Cerebellar nuclear complex (tissue), 1 donor: ENCODE measurements around the gene SYT1.

ENCODE experiments used
- DNase-seq, 2 experiments: peaks; one replicate each; lab custom pipeline; 2025; lab: John Stamatoyannopoulos, UW

The SYT1 gene

GRCh38 chr12:79056775-79057174 is 192.2 kb downstream of the SYT1 start:
- DNase-seq: no peak

- DNase-seq: no peak
Observed at GRCh38 chr12:79057540-79057939, 193.0 kb downstream of the SYT1 start.

- DNase-seq: no peak
Observed at GRCh38 chr12:79058342-79058741, 193.8 kb downstream of the SYT1 start.

DNA sequence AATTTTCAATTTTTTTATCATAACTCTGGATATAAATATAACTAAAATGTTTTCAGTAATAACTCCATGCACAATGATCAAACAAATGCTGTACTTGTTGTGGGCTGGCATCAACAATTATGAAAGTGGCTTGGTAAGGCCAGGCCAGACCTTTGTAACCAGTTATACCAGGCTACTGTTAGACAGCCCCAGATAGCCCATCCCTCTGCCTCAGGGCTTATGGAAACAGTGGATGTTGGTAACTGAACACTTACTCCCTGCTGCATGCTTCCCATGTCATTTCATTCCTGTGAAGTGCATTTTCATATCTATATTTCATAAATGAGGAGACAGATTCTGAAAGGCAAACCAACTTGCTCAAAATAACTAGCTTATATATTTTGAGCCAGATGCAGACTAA is 195.0 kb downstream of the SYT1 start:
- DNase-seq: no peak

- no peak for DNase-seq
Observed at GRCh38 chr12:79063258-79063657, 198.7 kb downstream of the SYT1 start.

DNA sequence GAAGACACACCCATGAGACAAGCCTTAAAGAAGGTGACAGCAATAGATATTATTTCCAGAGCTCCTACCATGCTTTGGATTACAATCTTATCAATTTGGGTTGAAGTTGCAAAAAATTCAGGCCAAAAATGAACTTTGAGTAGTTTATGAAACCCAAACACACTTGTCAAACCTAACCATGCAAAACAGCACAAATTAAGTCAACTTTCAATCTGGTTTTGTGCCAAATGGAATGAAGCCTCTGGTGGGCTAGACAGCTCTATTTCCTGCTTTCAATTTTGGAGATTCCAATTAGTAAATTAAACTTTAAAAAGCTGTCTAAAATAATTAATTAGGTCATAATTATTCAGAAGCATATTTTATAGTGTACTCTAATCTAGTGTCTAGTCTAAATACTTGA is 203.4 kb downstream of the SYT1 start:
- no peak for DNase-seq

- no peak for DNase-seq
Observed at GRCh38 chr12:79069009-79069408, 204.4 kb downstream of the SYT1 start.

- no peak for DNase-seq
Observed at GRCh38 chr12:79071498-79071897, 206.9 kb downstream of the SYT1 start.

DNA sequence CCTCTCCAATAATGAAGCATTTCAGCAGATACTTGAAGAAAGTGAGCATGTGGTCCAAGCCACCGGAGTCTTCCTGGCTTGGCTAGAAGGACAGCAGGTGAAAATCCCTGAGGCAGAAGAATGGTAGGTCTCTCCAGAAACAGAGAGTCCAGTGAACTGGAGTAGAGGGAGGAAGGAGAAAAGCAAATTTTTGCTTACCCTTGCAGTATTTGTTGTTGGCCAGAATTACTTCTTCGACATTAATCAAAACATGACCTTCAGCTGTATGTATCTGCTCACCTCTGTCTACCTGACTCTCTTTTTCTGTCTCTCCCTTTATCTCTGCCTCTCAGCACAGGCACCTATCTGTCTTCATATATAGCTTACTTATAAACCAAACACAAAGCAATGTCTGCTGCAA is 208.9 kb downstream of the SYT1 start:
- DNase-seq: no peak

DNA sequence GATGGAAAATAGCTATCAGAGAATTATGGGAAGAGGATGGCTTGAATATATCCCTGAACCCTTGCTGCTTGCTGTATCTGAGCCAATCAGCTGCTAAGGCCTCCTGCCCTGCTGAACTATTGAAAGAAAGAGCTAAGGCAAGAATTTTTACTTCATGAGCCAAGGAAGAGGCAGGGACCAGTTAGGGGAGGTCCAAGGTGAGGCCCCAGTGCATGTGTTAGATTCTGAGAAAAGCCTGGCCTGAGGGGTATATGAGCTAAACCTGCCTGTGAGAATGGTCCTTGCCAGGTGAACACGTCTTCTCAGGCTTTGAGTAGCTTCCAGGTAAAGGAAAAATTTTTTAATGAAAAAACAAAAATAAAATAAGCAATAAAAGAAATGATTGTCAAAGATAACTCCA is 218.0 kb downstream of the SYT1 start:
- DNase-seq: no peak

DNA sequence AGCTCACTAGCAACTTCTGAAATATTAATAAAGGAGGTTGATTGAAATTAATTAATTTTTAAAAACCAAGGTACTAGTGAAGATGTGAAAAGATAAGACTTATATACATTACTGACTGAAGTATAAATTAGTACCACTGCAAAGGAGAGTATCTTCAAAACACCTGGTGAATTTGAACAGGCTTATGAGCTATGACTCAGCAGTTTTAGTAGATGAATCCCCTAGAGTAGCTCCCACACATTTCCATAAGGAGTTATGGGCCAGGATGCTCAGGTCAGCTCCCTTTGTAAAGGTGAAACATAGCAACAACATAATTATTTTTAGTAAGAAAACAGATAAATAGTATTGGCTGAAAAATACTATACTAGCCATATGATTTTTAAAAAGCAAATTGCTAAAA is 218.6 kb downstream of the SYT1 start:
- DNase-seq: no peak

GRCh38 chr12:79085106-79085682 is 220.6 kb downstream of the SYT1 start:
- DNase-seq: no peak

- no peak for DNase-seq
Observed at GRCh38 chr12:79086541-79087296, 222.1 kb downstream of the SYT1 start.

DNA sequence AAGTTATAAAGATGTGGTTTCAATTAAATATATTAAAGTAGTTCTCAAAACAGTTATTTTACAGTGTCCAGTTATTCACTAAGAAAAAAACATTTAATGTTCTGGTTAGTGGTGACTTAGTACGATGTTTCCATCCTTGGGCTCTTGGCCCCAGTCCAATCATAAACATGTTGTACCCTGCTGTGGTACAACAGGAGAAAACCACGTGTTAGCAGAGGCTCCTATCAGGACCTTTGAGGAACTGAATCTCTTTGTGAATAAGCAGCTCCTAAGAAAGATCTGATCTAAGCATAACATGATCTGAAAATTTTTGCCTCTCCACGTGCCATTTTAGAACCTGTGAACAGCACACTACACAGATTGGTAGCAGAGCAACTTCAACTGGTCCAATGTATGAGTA is 234.0 kb downstream of the SYT1 start:
- DNase-seq: no peak

GRCh38 chr12:79108962-79109361 is 244.4 kb downstream of the SYT1 start:
- DNase-seq: no peak

DNA sequence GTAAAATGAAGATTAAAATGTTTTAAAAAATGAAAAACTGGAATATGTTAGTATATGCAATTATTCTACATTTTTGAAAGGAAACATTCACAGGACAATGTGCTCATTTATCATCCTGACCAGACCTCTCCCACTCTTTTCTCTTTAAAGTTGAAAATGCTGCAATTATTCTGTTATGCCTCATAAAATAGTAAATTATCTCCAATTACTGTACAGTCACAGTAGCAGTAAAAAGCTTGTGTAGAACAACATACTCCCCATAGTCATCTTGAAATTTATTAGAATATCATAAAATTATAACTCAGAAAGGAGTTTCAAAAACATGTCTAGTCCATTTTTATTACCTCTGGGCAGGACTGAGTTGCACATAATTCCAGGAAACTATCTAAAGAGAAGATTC is 250.3 kb downstream of the SYT1 start:
- DNase-seq: no peak

DNA sequence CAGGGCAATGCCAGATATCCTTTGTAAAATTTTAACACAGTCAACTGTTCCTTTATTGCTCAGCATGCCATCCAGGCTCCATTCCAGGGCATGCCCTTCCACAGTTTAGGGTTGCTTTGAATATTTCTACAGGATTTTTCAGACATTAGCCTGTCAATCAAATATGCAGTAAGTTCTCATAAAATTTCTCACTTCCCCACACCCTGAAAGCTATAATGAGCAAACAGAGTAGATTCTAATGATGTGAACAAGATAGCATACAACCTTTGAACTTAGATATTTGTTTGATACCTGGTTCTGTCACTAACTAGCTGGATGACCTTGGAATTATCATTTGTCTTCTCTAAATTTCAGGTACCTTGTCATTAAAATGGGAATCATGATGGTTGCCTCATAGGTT is 251.2 kb downstream of the SYT1 start:
- no peak for DNase-seq

- DNase-seq: no peak
Observed at GRCh38 chr12:79119796-79120195, 255.2 kb downstream of the SYT1 start.

- no peak for DNase-seq
Observed at GRCh38 chr12:79121486-79121885, 256.9 kb downstream of the SYT1 start.

DNA sequence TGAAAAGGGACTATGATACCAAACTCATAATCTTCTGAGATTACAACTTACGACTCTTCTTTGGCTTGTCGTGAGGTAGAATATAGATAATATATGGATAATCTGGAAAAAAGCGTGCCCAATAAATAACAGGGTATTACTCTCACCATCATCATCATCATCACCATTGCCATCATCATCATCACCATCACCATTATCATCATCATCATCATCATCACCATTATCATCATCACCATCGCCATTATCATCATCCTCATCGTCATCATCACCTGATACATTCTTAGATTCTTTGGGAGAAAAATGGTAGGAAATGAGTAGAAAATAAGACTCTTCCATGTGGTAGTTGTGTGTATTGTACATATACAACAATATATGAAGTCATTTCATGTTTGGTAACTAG is 259.8 kb downstream of the SYT1 start:
- DNase-seq: no peak

DNA sequence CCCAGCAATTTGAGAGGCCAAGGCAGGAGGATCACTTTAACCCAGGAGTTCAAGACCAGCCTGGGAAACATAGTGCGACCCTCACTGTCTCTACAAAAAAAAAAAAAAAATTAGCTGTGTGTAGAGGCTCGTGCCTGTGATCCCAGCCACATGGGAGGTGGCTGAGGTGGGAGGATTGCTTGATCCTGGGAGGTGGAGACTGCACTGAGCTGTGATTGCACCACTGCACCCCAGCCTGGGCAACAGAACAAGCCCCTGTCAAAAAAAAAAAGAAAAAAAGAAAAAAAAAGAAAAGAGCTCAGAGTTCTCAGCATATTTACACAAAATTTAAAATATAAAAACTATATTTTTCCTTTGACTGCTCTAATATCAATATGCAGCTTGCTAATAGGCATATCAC is 260.8 kb downstream of the SYT1 start:
- no peak for DNase-seq

GRCh38 chr12:79127271-79127751 is 262.7 kb downstream of the SYT1 start:
- DNase-seq: no peak

DNA sequence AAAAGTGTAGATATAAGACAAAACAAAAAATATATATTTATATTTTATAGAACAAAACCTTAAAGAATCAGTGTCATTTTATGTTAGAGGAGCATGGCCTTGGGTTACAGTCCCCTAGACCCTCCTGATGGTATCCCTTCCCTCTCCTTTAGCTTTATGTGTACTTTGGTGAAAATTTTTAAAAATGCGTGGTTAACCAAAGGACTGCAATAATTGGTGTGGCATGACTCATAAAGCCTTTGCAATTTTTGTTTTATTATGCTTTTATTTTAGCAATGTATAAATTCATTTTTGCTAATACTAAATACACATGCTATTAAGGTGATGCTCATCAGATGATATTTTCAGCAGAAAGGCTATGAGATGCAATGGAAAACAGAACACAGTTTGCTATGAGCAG is 264.4 kb downstream of the SYT1 start:
- no peak for DNase-seq

DNA sequence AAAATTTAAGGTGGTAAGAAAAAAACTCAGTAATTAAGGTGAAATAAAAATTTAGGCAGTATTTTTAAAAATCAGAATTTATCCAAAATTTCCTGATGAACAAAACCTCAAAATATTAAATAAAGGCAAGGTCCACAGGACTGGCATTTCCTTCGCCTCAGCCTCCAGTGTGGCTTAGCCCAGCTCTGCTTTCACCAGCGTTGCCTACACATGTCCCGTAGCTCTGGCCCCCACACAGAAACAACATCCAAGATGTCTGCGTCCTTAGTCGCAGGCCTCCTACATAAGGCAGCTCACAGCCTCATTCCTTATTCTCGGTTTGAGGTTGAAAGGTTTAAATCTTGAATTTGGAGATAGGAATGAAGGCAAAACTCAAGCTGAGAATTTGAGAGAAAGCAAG is 274.3 kb downstream of the SYT1 start:
- DNase-seq: no peak
